ENCODE results near the gene CDC42BPA. TPM values are rescaled to one million over a fixed set of nuclear protein-coding genes. Genes with fewer than 3 reads are reported as not detected.

Gene CDC42BPA
- total and polyA plus RNA-seq, 2 donors (not counting 3 experiments of a cell fraction or from before 2014, with no cell fraction given): 26.1 to 92.6 TPM

DNA sequence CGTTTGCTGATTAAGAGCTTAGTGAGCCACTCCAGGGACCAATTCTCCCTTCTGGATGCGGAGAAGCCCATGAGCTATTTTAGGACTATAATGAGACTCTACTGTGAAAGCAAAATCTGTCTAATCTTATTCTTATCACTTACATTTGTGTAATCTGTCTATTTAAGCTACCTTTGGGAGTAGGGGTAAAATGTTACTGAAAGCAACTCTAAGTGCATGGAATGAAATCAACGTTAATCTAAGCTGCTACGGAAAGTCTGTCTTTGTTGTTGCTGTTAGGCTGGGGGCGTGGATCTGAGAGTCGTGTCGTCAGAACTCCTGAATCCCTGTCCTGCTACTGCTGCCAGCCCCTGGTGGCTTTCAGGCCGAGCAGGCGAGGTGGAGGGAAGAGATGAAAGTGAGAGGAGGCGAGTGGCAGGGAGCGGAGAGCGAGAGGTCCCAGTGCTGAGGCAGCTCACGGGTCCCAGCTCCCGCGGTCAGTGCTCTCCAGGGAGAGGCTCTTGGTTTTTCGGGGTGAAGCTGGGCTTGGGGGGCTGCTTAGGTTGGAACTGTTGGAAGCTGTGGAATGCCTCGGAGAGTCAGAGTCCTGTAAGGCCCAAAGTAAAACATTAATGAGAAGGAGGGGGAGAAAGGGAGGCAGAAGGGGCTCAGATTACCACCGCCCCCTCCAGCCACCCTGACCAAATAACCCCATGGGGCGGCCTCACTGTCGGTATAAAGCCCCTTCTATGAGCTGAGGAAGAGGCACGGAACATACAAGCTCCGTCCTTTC, 324.3 kb downstream of the CDC42BPA start:
- no peak overlapping the region for H3K9ac ChIP-seq (replicated peaks; ENCODE audit: extremely low read depth, insufficient read depth, low read length)
- FAIRE-seq: no peak
- H3K4me3 ChIP-seq (replicated peaks in 1 of 3; ENCODE audit: insufficient read depth in 1 of 3, low read depth in 1 of 3, low read length in 3 of 3): no peak overlapping the region
- DNase-seq (ENCODE audit: low read depth, low spot score): no peak
- no peak overlapping the region for H2AFZ ChIP-seq (ENCODE audit: low read depth, low read length)
- no peak overlapping the region for H3K4me2 ChIP-seq (ENCODE audit: insufficient read depth, low read length)
- dilution Hi-C loops (cut with MboI; ENCODE audit: extremely low pct_ligation_motif_present, low sequenced_read_pairs) (no loop called here), intact Hi-C loops (cut with micrococcal nuclease) (loop anchor here (5.0 kb wide), 1 partner anchor 323 kb away; the partner anchor contains the start of gene CDC42BPA)
- POLR2A ChIA-PET: no interaction called here
- peaks cover 2 to 18% of the 10 kb centered on the region in 2 experiments for H3K36me3 ChIP-seq (ENCODE audit: control insufficient read depth in 2 of 2, extremely low read depth in 1 of 2, insufficient read depth in 2 of 2, low read length in 2 of 2)
- no peak for TF ChIP-seq FOS (IDR thresholded peaks at IDR 0.05; ENCODE audit: borderline replicate concordance, insufficient read depth, low read length)
- TF ChIP-seq MYC (IDR thresholded peaks at IDR 0.05; ENCODE audit: low read depth, low read length): no peak
- no peak for TF ChIP-seq JUN (IDR thresholded peaks at IDR 0.05; ENCODE audit: borderline replicate concordance, insufficient read depth, insufficient read length, low read depth)
- TF ChIP-seq EZH2 (IDR thresholded peaks at IDR 0.05; ENCODE audit: borderline replicate concordance, low read depth, low read length, severe bottlenecking): no peak
- TF ChIP-seq POLR2A (IDR thresholded peaks at IDR 0.05; ENCODE audit: low read depth, low read length): no peak
- no peak for TF ChIP-seq POLR2AphosphoS5 (IDR thresholded peaks at IDR 0.05; ENCODE audit: insufficient read depth, low read depth, low read length)
- TF ChIP-seq, protein P1, sequence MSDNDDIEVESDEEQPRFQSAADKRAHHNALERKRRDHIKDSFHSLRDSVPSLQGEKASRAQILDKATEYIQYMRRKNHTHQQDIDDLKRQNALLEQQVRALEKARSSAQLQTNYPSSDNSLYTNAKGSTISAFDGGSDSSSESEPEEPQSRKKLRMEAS (IDR thresholded peaks at IDR 0.05; ENCODE audit: insufficient read depth, insufficient read length): no peak
- TF ChIP-seq, protein P2, sequence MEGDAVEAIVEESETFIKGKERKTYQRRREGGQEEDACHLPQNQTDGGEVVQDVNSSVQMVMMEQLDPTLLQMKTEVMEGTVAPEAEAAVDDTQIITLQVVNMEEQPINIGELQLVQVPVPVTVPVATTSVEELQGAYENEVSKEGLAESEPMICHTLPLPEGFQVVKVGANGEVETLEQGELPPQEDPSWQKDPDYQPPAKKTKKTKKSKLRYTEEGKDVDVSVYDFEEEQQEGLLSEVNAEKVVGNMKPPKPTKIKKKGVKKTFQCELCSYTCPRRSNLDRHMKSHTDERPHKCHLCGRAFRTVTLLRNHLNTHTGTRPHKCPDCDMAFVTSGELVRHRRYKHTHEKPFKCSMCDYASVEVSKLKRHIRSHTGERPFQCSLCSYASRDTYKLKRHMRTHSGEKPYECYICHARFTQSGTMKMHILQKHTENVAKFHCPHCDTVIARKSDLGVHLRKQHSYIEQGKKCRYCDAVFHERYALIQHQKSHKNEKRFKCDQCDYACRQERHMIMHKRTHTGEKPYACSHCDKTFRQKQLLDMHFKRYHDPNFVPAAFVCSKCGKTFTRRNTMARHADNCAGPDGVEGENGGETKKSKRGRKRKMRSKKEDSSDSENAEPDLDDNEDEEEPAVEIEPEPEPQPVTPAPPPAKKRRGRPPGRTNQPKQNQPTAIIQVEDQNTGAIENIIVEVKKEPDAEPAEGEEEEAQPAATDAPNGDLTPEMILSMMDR (IDR thresholded peaks at IDR 0.05; ENCODE audit: extremely low read depth in 1 of 2, insufficient read depth in 1 of 2, low read depth in 1 of 2, low read length in 2 of 2): no peak
- TF ChIP-seq GATA2 (IDR thresholded peaks at IDR 0.05; ENCODE audit: insufficient read depth, insufficient read length, low read depth, low read length): no peak
- H3K4me1 ChIP-seq (ENCODE audit: control insufficient read depth, extremely low read depth, insufficient read depth, low read length): peaks cover 23% of the 10 kb centered on the region
- H3K27me3 ChIP-seq (ENCODE audit: control insufficient read depth in 2 of 2, insufficient read depth in 2 of 2, low read length in 2 of 2): no peaks in the 10 kb centered on the region
- no peaks in the 10 kb centered on the region for H3K9me1 ChIP-seq (replicated peaks; ENCODE audit: control insufficient read depth, extremely low read depth, insufficient read depth, low read length)
- no peaks in the 10 kb centered on the region for H3K9me3 ChIP-seq (replicated peaks; ENCODE audit: control insufficient read depth, insufficient read depth, low read length)
- no peak overlapping the region for H3K27ac ChIP-seq (ENCODE audit: insufficient read depth, low read depth, low read length)
- H4K20me1 ChIP-seq (replicated peaks; ENCODE audit: control insufficient read depth, extremely low read depth, insufficient read depth, low read length): no peaks in the 10 kb centered on the region
- no TSS peak for BruUV-seq (replicated peaks)
- CTCF ChIA-PET: interaction anchor here (0.7 to 0.8 kb wide), 2 partner anchors 368 to 454 kb away, joined by 3 read pairs; no protein-coding TSS in a partner anchor
- H3K79me2 ChIP-seq (ENCODE audit: control insufficient read depth, insufficient read depth, low read length): no peaks in the 10 kb centered on the region

All from endothelial cell of umbilical vein (primary cell).